ENCODE results near the gene SP100.
A peak's percentile ranks its signal among the peaks of the same experiment; 100 is the strongest.
"Not testable (repeated sequence)": the region's sequence is repeated elsewhere in the genome, so short reads cannot be mapped to it uniquely, and the experiment has no call there.

The SP100 gene

GRCh38 chr2:230449901-230450467, 34.0 kb downstream of the SP100 start:
- DNase-seq (ENCODE audit: low read depth, low spot score) = no peak
- no peak overlapping the region for H3K4me3 ChIP-seq (ENCODE audit: low read length)

GRCh38 chr2:230453006-230453405, 37.0 kb downstream of the SP100 start:
- no peak for DNase-seq (ENCODE audit: low read depth, low spot score)
- H3K4me3 ChIP-seq (ENCODE audit: low read length) = no peak overlapping the region

GRCh38 chr2:230455005-230455684, 39.1 kb downstream of the SP100 start:
- no peak for DNase-seq (ENCODE audit: low read depth, low spot score)
- no peak overlapping the region for H3K4me3 ChIP-seq (ENCODE audit: low read length)

GRCh38 chr2:230457073-230457768, 41.2 kb downstream of the SP100 start:
- DNase-seq (ENCODE audit: low read depth, low spot score) = peak; percentile 12
- H3K4me3 ChIP-seq (ENCODE audit: low read length) = no peak overlapping the region

GRCh38 chr2:230457793-230458192, 41.8 kb downstream of the SP100 start:
- DNase-seq (ENCODE audit: low read depth, low spot score) = no peak
- no peak overlapping the region for H3K4me3 ChIP-seq (ENCODE audit: low read length)

GRCh38 chr2:230459216-230459615, 43.2 kb downstream of the SP100 start:
- H3K4me3 ChIP-seq (ENCODE audit: low read length) = no peak overlapping the region
- DNase-seq (ENCODE audit: low read depth, low spot score) = no peak

- no peak overlapping the region for H3K4me3 ChIP-seq (ENCODE audit: low read length)
- DNase-seq (ENCODE audit: low read depth, low spot score) = no peak
Observed at GRCh38 chr2:230471074-230471473, 55.1 kb downstream of the SP100 start.

GRCh38 chr2:230472621-230473018, 56.6 kb downstream of the SP100 start:
- DNase-seq (ENCODE audit: low read depth, low spot score) = no peak
- no peak overlapping the region for H3K4me3 ChIP-seq (ENCODE audit: low read length)

GRCh38 chr2:230473378-230473777, 57.4 kb downstream of the SP100 start:
- H3K4me3 ChIP-seq (ENCODE audit: low read length) = no peak overlapping the region
- DNase-seq (ENCODE audit: low read depth, low spot score) = peak; percentile 57

- no peak overlapping the region for H3K4me3 ChIP-seq (ENCODE audit: low read length)
- no peak for DNase-seq (ENCODE audit: low read depth, low spot score)
Observed at GRCh38 chr2:230475143-230475542, 59.1 kb downstream of the SP100 start.

- H3K4me3 ChIP-seq (ENCODE audit: low read length) = no peak overlapping the region
- no peak for DNase-seq (ENCODE audit: low read depth, low spot score)
Observed at GRCh38 chr2:230485801-230486341, 69.9 kb downstream of the SP100 start.

- H3K4me3 ChIP-seq (ENCODE audit: low read length); DNase-seq (ENCODE audit: low read depth, low spot score): not testable (repeated sequence)
Observed at GRCh38 chr2:230491219-230491618, 75.2 kb downstream of the SP100 start.

- no peak for DNase-seq (ENCODE audit: low read depth, low spot score)
- no peak overlapping the region for H3K4me3 ChIP-seq (ENCODE audit: low read length)
Observed at GRCh38 chr2:230492107-230492506, 76.1 kb downstream of the SP100 start.

- H3K4me3 ChIP-seq (ENCODE audit: low read length) = no peak overlapping the region
- no peak for DNase-seq (ENCODE audit: low read depth, low spot score)
Observed at GRCh38 chr2:230494980-230495379, 79.0 kb downstream of the SP100 start.

- no peak overlapping the region for H3K4me3 ChIP-seq (ENCODE audit: low read length)
- DNase-seq (ENCODE audit: low read depth, low spot score) = no peak
Observed at GRCh38 chr2:230496891-230497290, 80.9 kb downstream of the SP100 start.

- no peak overlapping the region for H3K4me3 ChIP-seq (ENCODE audit: low read length)
- no peak for DNase-seq (ENCODE audit: low read depth, low spot score)
Observed at GRCh38 chr2:230498506-230499107, 82.6 kb downstream of the SP100 start.

GRCh38 chr2:230502593-230502992, 86.6 kb downstream of the SP100 start:
- DNase-seq (ENCODE audit: low read depth, low spot score) = no peak

GRCh38 chr2:230503798-230504197, 87.8 kb downstream of the SP100 start:
- DNase-seq (ENCODE audit: low read depth, low spot score) = no peak
- H3K4me3 ChIP-seq (ENCODE audit: low read length) = no peak overlapping the region

More at GRCh38 chr2:230502593-230502992, 86.6 kb downstream of the SP100 start:
- H3K4me3 ChIP-seq (ENCODE audit: low read length) = no peak overlapping the region

GRCh38 chr2:230505162-230505561, 89.2 kb downstream of the SP100 start:
- peak; percentile 37 for DNase-seq (ENCODE audit: low read depth, low spot score)
- H3K4me3 ChIP-seq (ENCODE audit: low read length) = no peak overlapping the region

All from Jurkat, Clone E6-1 (cell line).